OCI-LY1 (cell line): Measurements from ENCODE around the gene ADK.

ENCODE experiments used
- EZH2 ChIP-seq: fragments of 200-600 bp; sonication (generic), shearing (Covaris generic); IDR thresholded peaks from 2 replicates; pipeline ENCODE4 v1.8.0; 2017; ENCODE audit warnings: borderline replicate concordance, mixed run types, mild to moderate bottlenecking, antibody characterized with exemption, low read length, moderate library complexity, mixed read lengths
- TF ChIP-seq, protein P1 (sequence below): fragments of 200-600 bp; sonication (generic), shearing (Covaris generic); IDR thresholded peaks from 2 replicates; pipeline ENCODE4 v1.5.1; 2017; ENCODE audit warnings: mild to moderate bottlenecking, antibody characterized with exemption, low read length, moderate library complexity, mixed read lengths

DNA sequence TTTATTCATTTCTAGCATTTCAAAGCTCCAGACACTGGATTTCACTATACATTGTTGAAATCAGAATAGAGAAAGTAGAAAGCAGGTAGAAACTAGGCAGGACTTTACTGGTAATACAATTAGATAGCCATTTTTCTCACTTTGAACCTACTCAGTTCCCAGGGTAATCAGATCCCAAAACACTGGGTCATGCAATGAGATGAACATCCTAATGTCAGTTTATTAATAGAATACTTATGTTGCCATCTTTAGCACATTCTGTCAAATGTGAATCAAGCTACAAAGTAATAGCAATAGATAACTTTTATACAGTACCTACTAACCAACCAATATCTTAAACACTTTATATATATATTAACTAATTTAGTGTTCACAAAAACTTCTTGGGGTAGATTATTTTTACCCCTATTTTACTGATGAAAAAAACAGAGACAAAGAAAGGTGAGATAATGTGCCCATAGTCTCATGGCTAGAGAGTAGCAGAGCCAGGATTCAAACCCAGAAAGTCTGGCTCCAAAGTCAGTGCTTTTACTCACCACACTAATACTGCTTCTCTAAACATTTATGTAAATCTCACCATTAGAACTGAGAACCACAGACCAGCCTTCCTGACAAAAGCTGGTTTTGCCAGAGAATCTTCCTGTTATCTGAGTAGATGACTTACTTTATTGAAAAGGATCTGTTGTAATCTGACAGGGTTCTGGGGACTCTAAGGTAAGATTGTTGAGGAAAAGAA is 521.6 kb downstream of the ADK start:
- TF ChIP-seq, protein P1, sequence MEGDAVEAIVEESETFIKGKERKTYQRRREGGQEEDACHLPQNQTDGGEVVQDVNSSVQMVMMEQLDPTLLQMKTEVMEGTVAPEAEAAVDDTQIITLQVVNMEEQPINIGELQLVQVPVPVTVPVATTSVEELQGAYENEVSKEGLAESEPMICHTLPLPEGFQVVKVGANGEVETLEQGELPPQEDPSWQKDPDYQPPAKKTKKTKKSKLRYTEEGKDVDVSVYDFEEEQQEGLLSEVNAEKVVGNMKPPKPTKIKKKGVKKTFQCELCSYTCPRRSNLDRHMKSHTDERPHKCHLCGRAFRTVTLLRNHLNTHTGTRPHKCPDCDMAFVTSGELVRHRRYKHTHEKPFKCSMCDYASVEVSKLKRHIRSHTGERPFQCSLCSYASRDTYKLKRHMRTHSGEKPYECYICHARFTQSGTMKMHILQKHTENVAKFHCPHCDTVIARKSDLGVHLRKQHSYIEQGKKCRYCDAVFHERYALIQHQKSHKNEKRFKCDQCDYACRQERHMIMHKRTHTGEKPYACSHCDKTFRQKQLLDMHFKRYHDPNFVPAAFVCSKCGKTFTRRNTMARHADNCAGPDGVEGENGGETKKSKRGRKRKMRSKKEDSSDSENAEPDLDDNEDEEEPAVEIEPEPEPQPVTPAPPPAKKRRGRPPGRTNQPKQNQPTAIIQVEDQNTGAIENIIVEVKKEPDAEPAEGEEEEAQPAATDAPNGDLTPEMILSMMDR: no peak
- no peak for TF ChIP-seq EZH2
